ENCODE results near the gene WDR36. TPM values are rescaled to one million over a fixed set of nuclear protein-coding genes. Genes with fewer than 3 reads are reported as not detected.

WDR36 gene
- total RNA-seq, 1 donor = 33.1 TPM

DNA sequence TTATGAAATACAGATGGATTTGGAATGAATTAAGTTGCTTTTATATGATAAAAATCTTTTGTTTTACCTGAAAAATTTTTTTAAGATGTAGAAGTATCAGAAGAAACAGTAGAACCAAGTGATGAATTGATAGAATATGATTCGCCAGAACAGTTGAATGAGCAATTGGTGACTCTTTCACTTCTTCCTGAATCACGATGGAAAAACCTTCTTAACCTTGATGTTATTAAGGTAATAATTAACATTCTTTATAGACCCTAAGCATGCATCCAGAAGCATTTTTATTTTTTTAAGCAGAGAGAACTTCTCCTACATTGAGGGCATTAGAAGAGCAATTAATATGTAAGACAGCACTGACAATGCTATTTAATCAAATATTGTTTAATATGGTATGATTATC, 28.8 kb downstream of the WDR36 start:
- Histone ChIP-seq H3K9me3 (ENCODE audit: low read depth, low read length) (no peaks in the 10 kb centered on the region), H3K4me1 (ENCODE audit: insufficient read depth, low read length) (peaks cover 11% of the 10 kb centered on the region), H3K27me3 (ENCODE audit: insufficient read depth, low read length) (no peaks in the 10 kb centered on the region), H3K4me3 (ENCODE audit: low read length) (no peak overlapping the region)

DNA sequence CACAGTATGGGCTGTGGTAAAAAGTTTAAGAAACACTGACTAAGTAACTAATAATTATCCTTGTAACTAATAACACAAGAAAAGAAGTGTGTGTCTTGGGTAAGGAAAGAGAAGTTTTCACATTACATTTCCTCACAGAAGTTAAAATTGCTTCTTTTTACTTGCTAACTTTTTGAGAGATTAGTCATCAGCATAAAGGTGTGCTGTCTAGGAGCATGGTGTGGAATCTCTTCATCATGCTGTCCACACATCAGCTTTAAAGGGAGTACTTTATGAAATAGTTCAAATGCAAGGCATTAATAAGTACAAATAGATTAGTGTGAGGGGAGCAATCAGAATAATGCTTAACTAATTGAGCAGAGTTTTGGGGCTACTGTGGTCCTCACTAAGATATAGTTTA, 29.8 kb downstream of the WDR36 start:
- Histone ChIP-seq H3K27me3 (ENCODE audit: insufficient read depth, low read length) (no peaks in the 10 kb centered on the region), H3K4me1 (ENCODE audit: insufficient read depth, low read length) (peaks cover 3% of the 10 kb centered on the region), H3K4me3 (ENCODE audit: low read length) (no peak overlapping the region), H3K9me3 (ENCODE audit: low read depth, low read length) (no peaks in the 10 kb centered on the region)

DNA sequence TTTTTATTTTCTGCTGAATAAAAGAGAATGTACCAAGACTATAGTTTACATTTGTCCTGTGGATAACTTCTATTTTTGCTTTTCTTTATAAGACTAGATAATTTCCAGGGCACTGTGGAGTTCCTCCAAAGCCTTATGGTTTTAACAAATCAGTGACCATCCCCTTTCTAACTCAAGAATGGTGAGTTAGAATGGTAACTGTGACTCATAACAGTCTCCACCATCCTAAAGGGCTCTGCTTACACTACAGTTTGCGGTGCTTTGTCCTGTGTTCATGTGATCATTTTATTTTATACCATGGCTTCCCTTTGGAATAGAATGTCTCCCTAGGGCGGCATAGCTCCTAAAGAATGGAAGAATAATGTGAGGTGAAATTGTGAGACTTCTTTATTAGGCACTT, 30.2 kb downstream of the WDR36 start:
- Histone ChIP-seq H3K4me3 (ENCODE audit: low read length) (no peak overlapping the region), H3K27me3 (ENCODE audit: insufficient read depth, low read length) (no peaks in the 10 kb centered on the region), H3K9me3 (ENCODE audit: low read depth, low read length) (no peaks in the 10 kb centered on the region), H3K4me1 (ENCODE audit: insufficient read depth, low read length) (no peaks in the 10 kb centered on the region)

DNA sequence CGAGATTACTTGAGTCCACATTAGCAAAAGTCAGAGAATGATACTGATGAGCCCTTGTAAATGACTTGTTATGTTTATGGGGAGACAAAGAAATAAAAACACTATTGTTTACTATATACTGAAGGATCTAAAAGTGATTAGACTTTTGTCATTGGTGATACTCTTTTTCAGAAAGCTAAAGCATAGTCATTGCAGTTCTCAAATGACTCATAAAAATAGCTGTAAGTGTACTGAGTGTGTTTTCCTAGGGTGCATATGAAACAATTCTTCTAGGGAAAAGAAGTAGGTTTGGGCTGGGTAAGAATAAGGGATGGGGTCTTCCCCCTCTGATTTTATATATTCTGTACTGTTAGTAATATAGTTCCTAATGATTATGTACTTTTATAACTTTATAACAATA, 32.6 kb downstream of the WDR36 start:
- Histone ChIP-seq H3K4me3 (ENCODE audit: low read length) (no peak overlapping the region), H3K4me1 (ENCODE audit: insufficient read depth, low read length) (no peaks in the 10 kb centered on the region), H3K9me3 (ENCODE audit: low read depth, low read length) (no peaks in the 10 kb centered on the region), H3K27me3 (ENCODE audit: insufficient read depth, low read length) (no peaks in the 10 kb centered on the region)

DNA sequence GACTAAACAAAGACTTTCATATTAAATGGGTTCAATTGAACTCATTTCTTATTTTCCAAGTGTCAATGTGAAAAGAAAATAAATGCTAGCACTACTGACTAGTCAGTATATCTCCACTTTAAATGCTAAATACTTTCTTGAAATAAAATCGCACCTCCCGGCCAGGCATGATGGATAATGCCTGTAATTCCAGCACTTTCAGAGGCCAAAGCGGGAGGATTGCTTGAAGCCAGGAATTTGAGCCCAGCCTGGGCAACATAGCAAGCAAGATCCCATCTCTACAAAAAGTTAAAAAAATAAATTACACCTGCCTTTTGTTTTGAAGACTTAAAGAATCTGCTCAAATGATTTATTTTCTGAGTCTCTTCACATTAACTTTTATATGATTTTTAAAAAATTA, 34.7 kb downstream of the WDR36 start:
- Histone ChIP-seq H3K9me3 (ENCODE audit: low read depth, low read length) (no peaks in the 10 kb centered on the region), H3K27me3 (ENCODE audit: insufficient read depth, low read length) (no peaks in the 10 kb centered on the region), H3K4me3 (ENCODE audit: low read length) (no peak overlapping the region), H3K4me1 (ENCODE audit: insufficient read depth, low read length) (no peaks in the 10 kb centered on the region)

DNA sequence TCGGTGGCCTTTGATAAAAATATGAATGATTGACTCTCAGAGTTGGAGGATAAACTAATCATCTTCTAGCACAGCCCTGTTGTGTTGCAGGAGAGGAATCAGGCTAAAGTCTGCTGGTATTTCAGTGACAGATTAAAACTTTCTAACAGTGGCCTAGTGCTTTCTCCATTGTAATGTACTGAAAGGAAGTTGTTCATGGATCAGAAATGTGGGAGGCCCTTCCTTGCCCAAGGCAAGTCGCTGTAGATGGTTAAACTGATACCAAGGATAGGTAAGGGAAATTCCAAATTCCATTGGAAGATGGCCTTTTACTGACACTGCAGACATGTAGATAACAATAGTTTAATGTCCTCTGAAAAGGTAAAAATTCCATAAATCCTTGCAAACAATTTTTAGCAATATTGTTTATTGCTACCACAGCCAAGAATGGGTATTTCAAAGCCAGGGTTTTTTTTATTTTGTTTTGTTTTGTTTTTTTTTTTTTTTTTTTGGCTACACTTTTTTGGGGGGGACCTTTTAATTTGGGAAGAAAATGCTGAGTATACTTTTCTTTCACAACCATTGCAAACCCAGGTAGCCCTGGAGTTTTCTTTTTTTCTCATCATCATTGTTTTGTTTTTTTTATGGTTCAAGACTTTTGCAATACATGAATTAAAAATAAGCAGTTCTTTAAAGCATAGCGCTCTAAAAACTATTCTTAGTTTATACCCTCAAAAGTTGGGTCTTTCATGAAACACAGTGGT, 35.5 kb downstream of the WDR36 start:
- no peak overlapping the region for H3K4me3 ChIP-seq (ENCODE audit: low read length)
- H3K9me3 ChIP-seq (ENCODE audit: low read depth, low read length) = no peaks in the 10 kb centered on the region
- no peaks in the 10 kb centered on the region for H3K27me3 ChIP-seq (ENCODE audit: insufficient read depth, low read length)
- no peaks in the 10 kb centered on the region for H3K4me1 ChIP-seq (ENCODE audit: insufficient read depth, low read length)

DNA sequence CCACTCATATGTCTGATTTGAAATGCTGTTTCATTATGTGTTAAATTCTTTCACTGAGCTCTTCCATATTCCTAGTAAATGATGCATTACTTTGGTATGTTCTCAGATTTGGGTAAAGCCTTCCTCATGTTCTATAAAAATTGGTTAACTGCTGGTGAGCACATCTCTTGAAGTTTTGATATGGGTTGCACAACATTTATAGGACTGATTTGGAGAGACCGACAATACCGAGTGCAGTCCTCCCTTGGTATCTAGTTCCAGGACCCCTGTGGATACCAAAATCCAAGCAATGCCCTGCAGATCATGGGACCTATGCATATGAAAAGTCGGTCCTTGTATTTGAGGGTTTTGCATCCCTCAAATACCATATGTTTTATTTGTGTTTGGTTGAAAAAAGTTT, 37.8 kb downstream of the WDR36 start:
- no peaks in the 10 kb centered on the region for H3K4me1 ChIP-seq (ENCODE audit: insufficient read depth, low read length)
- H3K4me3 ChIP-seq (ENCODE audit: low read length) = no peak overlapping the region
- no peaks in the 10 kb centered on the region for H3K27me3 ChIP-seq (ENCODE audit: insufficient read depth, low read length)
- H3K9me3 ChIP-seq (ENCODE audit: low read depth, low read length) = no peaks in the 10 kb centered on the region

DNA sequence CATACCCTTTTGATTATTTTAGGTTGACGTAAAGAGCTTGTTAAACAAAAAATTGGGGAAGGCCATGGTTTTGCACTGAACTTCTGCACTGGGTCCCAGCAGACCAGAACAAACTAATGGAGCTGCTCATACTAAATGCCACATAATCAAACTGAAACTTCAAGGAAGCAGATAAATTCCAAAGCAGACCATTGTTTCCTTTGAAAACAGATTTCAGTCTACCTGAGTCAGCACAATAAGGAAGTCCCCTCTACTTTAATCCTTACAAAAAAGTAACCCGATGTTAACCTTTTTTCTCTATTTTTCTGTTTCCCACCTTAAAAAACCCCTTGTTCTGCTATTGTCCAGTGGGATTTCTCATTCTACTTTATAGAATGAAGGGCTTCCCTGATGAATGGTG, 39.2 kb downstream of the WDR36 start:
- Histone ChIP-seq H3K4me1 (ENCODE audit: insufficient read depth, low read length) (no peaks in the 10 kb centered on the region), H3K27me3 (ENCODE audit: insufficient read depth, low read length) (no peaks in the 10 kb centered on the region), H3K4me3 (ENCODE audit: low read length) (no peak overlapping the region), H3K9me3 (ENCODE audit: low read depth, low read length) (no peaks in the 10 kb centered on the region)

DNA sequence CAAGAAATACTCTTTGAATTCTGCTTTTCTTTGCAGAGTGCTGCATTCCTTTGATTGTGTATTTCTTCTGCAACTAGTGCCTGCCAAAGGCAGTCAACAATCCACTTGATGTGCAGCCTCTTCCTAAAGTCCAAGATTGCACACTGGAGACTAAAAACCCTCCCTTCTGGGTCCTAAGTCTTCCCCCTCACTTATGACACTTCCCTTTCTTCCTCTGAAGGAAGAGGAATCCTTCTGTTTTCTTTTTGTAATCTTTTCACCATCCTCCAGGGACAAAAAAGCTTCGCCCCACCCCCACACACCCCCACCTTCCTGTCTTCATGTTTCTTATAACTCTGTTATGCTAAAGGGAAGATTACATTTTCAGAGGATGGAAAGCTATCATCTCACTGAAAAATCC, 39.9 kb downstream of the WDR36 start:
- no peaks in the 10 kb centered on the region for H3K4me1 ChIP-seq (ENCODE audit: insufficient read depth, low read length)
- no peaks in the 10 kb centered on the region for H3K27me3 ChIP-seq (ENCODE audit: insufficient read depth, low read length)
- no peak overlapping the region for H3K4me3 ChIP-seq (ENCODE audit: low read length)

DNA sequence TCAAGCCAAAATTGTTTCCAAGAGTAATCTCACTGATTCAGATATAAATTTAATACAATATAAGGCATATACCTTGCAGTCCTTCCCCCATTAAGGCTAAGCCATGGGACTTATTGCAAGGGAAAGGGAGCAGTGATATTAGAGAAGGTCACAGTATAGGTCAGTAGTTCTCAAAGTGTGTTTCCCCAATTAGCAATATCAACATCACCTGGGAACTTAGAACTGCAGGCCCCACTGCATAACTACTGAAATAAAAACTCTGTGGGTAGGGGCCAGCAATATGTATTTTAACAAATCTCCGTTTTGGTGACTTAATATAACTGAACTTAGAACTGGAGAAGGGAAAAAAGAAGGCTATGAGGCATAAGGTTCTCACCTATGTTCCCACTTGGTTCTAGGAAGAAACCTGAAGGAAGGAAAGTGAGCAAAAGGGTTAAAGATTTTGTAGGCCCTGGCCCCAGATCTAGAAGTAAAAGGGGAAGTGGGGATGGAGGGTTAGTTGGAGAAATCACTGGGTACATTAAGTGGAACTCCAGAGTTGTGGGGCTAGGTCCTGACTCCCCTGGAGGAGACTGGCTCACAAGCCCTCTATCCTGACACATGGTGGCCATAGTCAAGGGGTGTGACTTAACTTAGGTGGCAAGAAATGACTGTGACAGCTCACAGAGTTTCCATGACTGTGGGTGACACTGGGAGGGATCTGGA, 40.7 kb downstream of the WDR36 start:
- no peak overlapping the region for H3K4me3 ChIP-seq (ENCODE audit: low read length)
- H3K27me3 ChIP-seq (ENCODE audit: insufficient read depth, low read length) = no peaks in the 10 kb centered on the region
- no peaks in the 10 kb centered on the region for H3K4me1 ChIP-seq (ENCODE audit: insufficient read depth, low read length)
- no peaks in the 10 kb centered on the region for H3K9me3 ChIP-seq (ENCODE audit: low read depth, low read length)

More for the DNA sequence above, 39.9 kb downstream of the WDR36 start:
- H3K9me3 ChIP-seq (ENCODE audit: low read depth, low read length) = no peaks in the 10 kb centered on the region

DNA sequence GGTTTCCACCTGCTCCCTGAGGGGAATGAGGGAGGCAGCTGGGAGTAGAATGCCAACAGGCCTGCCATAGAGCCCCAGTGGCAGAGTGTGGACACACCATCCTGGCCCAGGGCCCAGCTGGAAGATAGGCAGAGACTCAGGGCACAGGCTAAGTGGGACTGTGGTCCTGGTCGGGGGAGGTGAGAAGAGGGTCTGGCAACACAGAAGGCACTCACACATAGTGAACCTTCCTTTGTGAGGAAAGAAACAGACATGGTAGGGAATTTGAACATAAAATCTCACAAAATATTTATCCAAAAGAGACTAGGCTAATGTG, 41.2 kb downstream of the WDR36 start:
- Histone ChIP-seq H3K27me3 (ENCODE audit: insufficient read depth, low read length) (no peaks in the 10 kb centered on the region), H3K9me3 (ENCODE audit: low read depth, low read length) (no peaks in the 10 kb centered on the region), H3K4me1 (ENCODE audit: insufficient read depth, low read length) (no peaks in the 10 kb centered on the region), H3K4me3 (ENCODE audit: low read length) (no peak overlapping the region)

DNA sequence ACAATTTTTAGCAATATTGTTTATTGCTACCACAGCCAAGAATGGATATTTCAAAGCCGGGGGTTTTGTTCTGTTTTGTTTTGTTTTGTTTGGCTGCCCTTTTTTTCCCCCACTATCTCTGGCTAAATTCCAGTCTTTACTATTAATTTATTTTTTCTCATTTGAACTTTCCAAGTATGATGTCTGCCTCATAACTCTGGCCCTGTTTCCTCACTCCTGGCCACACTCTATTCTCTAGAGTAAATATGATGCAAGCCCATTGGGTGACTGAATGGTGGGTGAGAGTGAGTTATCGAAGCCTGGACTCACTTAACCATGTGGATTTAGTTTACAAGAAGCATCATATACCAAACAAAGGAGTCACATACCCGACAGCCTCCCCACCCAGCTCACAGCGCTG, 41.9 kb downstream of the WDR36 start:
- Histone ChIP-seq H3K4me1 (ENCODE audit: insufficient read depth, low read length) (no peaks in the 10 kb centered on the region), H3K27me3 (ENCODE audit: insufficient read depth, low read length) (no peaks in the 10 kb centered on the region), H3K9me3 (ENCODE audit: low read depth, low read length) (no peaks in the 10 kb centered on the region), H3K4me3 (ENCODE audit: low read length) (no peak overlapping the region)

DNA sequence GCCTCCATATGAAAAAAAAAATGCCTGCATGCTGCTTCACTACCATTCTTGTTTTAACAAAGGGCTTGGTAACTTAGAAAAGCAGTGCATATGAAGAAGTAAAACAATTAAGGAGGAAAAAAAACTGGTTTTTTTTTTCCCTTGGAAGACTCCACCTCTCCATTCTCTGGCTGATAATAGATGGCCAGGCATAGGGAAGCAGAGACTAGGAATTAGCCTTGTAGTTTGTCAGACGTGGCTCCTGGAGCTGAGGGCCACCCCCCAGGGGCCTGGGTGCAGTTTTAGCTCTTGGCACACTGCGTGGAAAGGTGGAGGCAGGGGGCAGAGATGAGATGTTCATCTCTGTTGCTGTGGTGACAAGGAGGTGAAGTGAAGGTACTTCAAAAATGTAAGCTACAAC, 42.7 kb downstream of the WDR36 start:
- H3K4me3 ChIP-seq (ENCODE audit: low read length) = no peak overlapping the region
- no peaks in the 10 kb centered on the region for H3K27me3 ChIP-seq (ENCODE audit: insufficient read depth, low read length)
- H3K9me3 ChIP-seq (ENCODE audit: low read depth, low read length) = no peaks in the 10 kb centered on the region
- no peaks in the 10 kb centered on the region for H3K4me1 ChIP-seq (ENCODE audit: insufficient read depth, low read length)

DNA sequence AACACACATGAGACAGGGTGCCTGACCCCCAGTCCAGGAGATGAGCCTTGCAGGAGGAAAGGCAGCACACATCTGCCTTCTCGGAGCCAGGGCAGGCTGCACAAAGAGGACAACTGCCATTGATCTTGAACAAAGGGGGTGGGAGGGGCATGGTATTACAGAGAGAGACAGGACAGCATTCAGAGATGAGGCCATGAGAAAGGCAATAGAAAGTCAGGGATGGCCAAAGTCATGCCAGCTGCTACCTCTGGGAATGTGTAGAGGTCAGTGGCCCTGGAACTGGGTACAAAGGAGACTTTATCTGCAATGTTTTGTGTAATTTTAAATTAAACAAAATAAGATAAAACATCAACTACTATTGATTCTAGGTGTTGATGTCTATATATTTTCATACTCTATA, 43.2 kb downstream of the WDR36 start:
- Histone ChIP-seq H3K27me3 (ENCODE audit: insufficient read depth, low read length) (no peaks in the 10 kb centered on the region), H3K9me3 (ENCODE audit: low read depth, low read length) (no peaks in the 10 kb centered on the region)

DNA sequence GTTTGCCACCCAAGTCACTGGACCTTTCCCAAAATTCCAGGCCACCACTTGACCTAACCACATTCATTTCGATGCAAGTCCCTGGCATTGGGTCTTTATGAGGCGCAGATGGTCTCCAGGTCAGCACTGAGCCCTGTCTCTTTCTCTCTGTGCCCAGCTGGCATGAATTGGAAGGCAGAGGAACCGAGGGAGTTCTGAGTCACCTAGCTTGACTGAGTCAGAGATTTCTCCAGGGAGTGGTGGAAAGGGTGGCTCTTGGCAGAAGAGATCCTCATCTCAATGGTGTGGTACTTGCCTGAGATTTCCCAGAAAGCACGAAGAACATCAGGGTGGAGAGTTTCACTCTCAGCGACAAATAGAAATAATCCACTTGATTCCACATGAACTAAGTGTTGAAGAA, 43.8 kb downstream of the WDR36 start:
- Histone ChIP-seq H3K27me3 (ENCODE audit: insufficient read depth, low read length) (no peaks in the 10 kb centered on the region), H3K4me1 (ENCODE audit: insufficient read depth, low read length) (no peaks in the 10 kb centered on the region), H3K9me3 (ENCODE audit: low read depth, low read length) (no peaks in the 10 kb centered on the region), H3K4me3 (ENCODE audit: low read length) (no peak overlapping the region)

More for the DNA sequence above, 43.2 kb downstream of the WDR36 start:
- Histone ChIP-seq H3K4me1 (ENCODE audit: insufficient read depth, low read length) (no peaks in the 10 kb centered on the region), H3K4me3 (ENCODE audit: low read length) (no peak overlapping the region)

DNA sequence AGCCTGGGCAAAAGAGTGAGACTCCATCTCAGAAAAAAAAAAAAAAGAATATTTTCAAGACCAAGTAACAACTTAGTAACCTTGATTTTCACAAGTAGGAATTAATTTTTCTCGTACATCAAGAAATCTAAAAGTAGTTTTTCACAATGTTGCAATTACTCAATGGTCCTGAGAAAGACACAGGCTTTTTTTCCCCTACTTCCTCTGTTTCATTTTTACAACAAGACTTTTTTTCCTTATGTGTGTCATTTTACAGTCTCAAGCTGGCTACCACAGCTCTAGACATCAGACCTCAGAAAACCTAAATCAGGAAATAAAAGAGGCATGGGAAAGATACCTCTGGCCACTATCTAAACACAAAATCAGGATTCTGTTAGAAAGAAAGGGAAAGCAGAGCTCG, 45.9 kb downstream of the WDR36 start:
- no peak overlapping the region for H3K4me3 ChIP-seq (ENCODE audit: low read length)
- no peaks in the 10 kb centered on the region for H3K9me3 ChIP-seq (ENCODE audit: low read depth, low read length)
- no peaks in the 10 kb centered on the region for H3K27me3 ChIP-seq (ENCODE audit: insufficient read depth, low read length)
- H3K4me1 ChIP-seq (ENCODE audit: insufficient read depth, low read length) = no peaks in the 10 kb centered on the region

Measured in mononuclear cell (primary cell).